ENCODE measurements around the gene HS3ST2.

HS3ST2 gene

DNA sequence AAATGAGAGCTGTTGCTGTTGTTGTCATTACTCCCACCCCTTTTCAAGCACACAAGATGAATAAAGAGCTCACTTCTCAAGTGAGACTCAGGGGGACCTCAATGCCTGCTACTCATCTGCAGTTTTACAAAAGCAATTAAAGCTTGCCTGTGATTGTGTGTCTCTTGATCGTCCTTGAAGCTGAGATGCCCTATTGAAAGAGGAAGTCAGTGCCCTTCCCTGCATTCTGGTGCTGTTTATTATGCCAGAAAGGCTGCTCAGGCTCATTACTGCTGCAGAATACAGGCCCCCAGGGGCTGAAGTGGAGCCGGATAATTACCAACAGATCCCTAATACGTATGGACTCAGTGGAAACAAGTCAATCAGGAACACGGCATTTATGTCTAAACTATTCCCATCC, 147.2 kb downstream of the HS3ST2 start:
- DNase-seq (ENCODE audit: extremely low spot score), result no peak
- ChIA-PET CTCF (interaction anchor here (1.4 kb wide), 1 partner anchor 16 kb away, joined by 5 read pairs; no protein-coding TSS in a partner anchor), POLR2A (no interaction called here)
- no peak for TF ChIP-seq NFRKB (IDR thresholded peaks at IDR 0.05)
- no peak for TF ChIP-seq SUZ12 (IDR thresholded peaks at IDR 0.05)
- TF ChIP-seq ZNF384 (IDR thresholded peaks at IDR 0.05), result no peak
- no peak for TF ChIP-seq ELF4 (IDR thresholded peaks at IDR 0.05)
- no peak for TF ChIP-seq HDGF (IDR thresholded peaks at IDR 0.05; ENCODE audit: borderline replicate concordance)
- TF ChIP-seq SP1 (IDR thresholded peaks at IDR 0.05), result no peak
- no peak for TF ChIP-seq L3MBTL2 (conservative IDR thresholded peaks at IDR 0.05)
- no peak for TF ChIP-seq CTBP1 (IDR thresholded peaks at IDR 0.05; ENCODE audit: borderline replicate concordance)
- no peak for TF ChIP-seq LEF1 (IDR thresholded peaks at IDR 0.05; ENCODE audit: borderline replicate concordance)
- TF ChIP-seq, protein P1, sequence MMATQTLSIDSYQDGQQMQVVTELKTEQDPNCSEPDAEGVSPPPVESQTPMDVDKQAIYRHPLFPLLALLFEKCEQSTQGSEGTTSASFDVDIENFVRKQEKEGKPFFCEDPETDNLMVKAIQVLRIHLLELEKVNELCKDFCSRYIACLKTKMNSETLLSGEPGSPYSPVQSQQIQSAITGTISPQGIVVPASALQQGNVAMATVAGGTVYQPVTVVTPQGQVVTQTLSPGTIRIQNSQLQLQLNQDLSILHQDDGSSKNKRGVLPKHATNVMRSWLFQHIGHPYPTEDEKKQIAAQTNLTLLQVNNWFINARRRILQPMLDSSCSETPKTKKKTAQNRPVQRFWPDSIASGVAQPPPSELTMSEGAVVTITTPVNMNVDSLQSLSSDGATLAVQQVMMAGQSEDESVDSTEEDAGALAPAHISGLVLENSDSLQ (IDR thresholded peaks at IDR 0.05), result no peak
- TF ChIP-seq BHLHE40 (IDR thresholded peaks at IDR 0.05; ENCODE audit: borderline replicate concordance), result no peak
- TF ChIP-seq TARDBP (IDR thresholded peaks at IDR 0.05), result no peak
- TF ChIP-seq FOXM1 (IDR thresholded peaks at IDR 0.05; ENCODE audit: borderline replicate concordance), result no peak
- TF ChIP-seq FOXA1 (IDR thresholded peaks at IDR 0.05), result no peak
- TF ChIP-seq ARNT (IDR thresholded peaks at IDR 0.05), result no peak
- no peak for TF ChIP-seq FOXK2 (IDR thresholded peaks at IDR 0.05)

GRCh38 chr16:22962905-22963304, 148.9 kb downstream of the HS3ST2 start:
- no peak for TF ChIP-seq FOXM1 (IDR thresholded peaks at IDR 0.05; ENCODE audit: borderline replicate concordance)
- no peak for TF ChIP-seq L3MBTL2 (conservative IDR thresholded peaks at IDR 0.05)
- no peak for TF ChIP-seq CTBP1 (IDR thresholded peaks at IDR 0.05; ENCODE audit: borderline replicate concordance)
- TF ChIP-seq ZNF384 (IDR thresholded peaks at IDR 0.05), result no peak
- TF ChIP-seq FOXA1 (IDR thresholded peaks at IDR 0.05), result no peak
- no peak for TF ChIP-seq NFRKB (IDR thresholded peaks at IDR 0.05)
- no peak for TF ChIP-seq TARDBP (IDR thresholded peaks at IDR 0.05)
- TF ChIP-seq, protein P1 (IDR thresholded peaks at IDR 0.05), result no peak
- TF ChIP-seq SP1 (IDR thresholded peaks at IDR 0.05), result no peak
- no peak for TF ChIP-seq ARNT (IDR thresholded peaks at IDR 0.05)
- TF ChIP-seq BHLHE40 (IDR thresholded peaks at IDR 0.05; ENCODE audit: borderline replicate concordance), result no peak
- TF ChIP-seq SUZ12 (IDR thresholded peaks at IDR 0.05), result no peak
- no peak for TF ChIP-seq HDGF (IDR thresholded peaks at IDR 0.05; ENCODE audit: borderline replicate concordance)
- no peak for TF ChIP-seq FOXK2 (IDR thresholded peaks at IDR 0.05)
- no peak for TF ChIP-seq ELF4 (IDR thresholded peaks at IDR 0.05)
- no peak for TF ChIP-seq LEF1 (IDR thresholded peaks at IDR 0.05; ENCODE audit: borderline replicate concordance)
- no peak for DNase-seq (ENCODE audit: extremely low spot score)
- ChIA-PET CTCF (no interaction called here), POLR2A (no interaction called here)

Measured in HEK293T (cell line).